ENCODE measurements around the gene SCAMP2.

Gene SCAMP2

GRCh38 chr15:74869372-74869725 lies 3.8 kb downstream of the SCAMP2 start:
- peak overlapping the region; percentile 24; the same call in 1 of the 2 replicates for H3K4me3 ChIP-seq (ENCODE audit: low read depth, low read length)
- no peak for TF ChIP-seq CTCF (IDR thresholded peaks at IDR 0.05; ENCODE audit: low read depth, low read length, missing control alignments)
- DNase-seq (ENCODE audit: low read depth) = no peak

GRCh38 chr15:74868059-74868458 lies 5.1 kb downstream of the SCAMP2 start:
- no peak overlapping the region for H3K4me3 ChIP-seq (ENCODE audit: low read depth, low read length)
- DNase-seq (ENCODE audit: low read depth) = no peak
- TF ChIP-seq CTCF (IDR thresholded peaks at IDR 0.05; ENCODE audit: low read depth, low read length, missing control alignments) = no peak

GRCh38 chr15:74867466-74868038 lies 5.6 kb downstream of the SCAMP2 start:
- no peak for DNase-seq (ENCODE audit: low read depth)
- TF ChIP-seq CTCF (IDR thresholded peaks at IDR 0.05; ENCODE audit: low read depth, low read length, missing control alignments) = no peak
- H3K4me3 ChIP-seq (ENCODE audit: low read depth, low read length) = no peak overlapping the region

- DNase-seq (ENCODE audit: low read depth) = no peak
- TF ChIP-seq CTCF (IDR thresholded peaks at IDR 0.05; ENCODE audit: low read depth, low read length, missing control alignments) = no peak
- H3K4me3 ChIP-seq (ENCODE audit: low read depth, low read length) = no peak overlapping the region
Observed at GRCh38 chr15:74866090-74866489, 7.1 kb downstream of the SCAMP2 start.

GRCh38 chr15:74865316-74865715 lies 7.8 kb downstream of the SCAMP2 start:
- H3K4me3 ChIP-seq (ENCODE audit: low read depth, low read length) = no peak overlapping the region
- TF ChIP-seq CTCF (IDR thresholded peaks at IDR 0.05; ENCODE audit: low read depth, low read length, missing control alignments) = no peak
- DNase-seq (ENCODE audit: low read depth) = no peak

GRCh38 chr15:74864296-74864695 lies 8.9 kb downstream of the SCAMP2 start:
- no peak overlapping the region for H3K4me3 ChIP-seq (ENCODE audit: low read depth, low read length)
- no peak for DNase-seq (ENCODE audit: low read depth)
- no peak for TF ChIP-seq CTCF (IDR thresholded peaks at IDR 0.05; ENCODE audit: low read depth, low read length, missing control alignments)

GRCh38 chr15:74863239-74864056 lies 9.7 kb downstream of the SCAMP2 start:
- DNase-seq (ENCODE audit: low read depth) = no peak
- TF ChIP-seq CTCF (IDR thresholded peaks at IDR 0.05; ENCODE audit: low read depth, low read length, missing control alignments) = no peak

More at GRCh38 chr15:74863239-74864056, 9.7 kb downstream of the SCAMP2 start:
- H3K4me3 ChIP-seq (ENCODE audit: low read depth, low read length) = no peak overlapping the region

All from GM12864 (cell line).